ENCODE results near the gene LILRB5. TPM values are rescaled to one million over a fixed set of nuclear protein-coding genes. Genes with fewer than 3 reads are reported as not detected.
A peak's percentile ranks its signal among the peaks of the same experiment; 100 is the strongest.
"Not testable (repeated sequence)": the region's sequence is repeated elsewhere in the genome, so short reads cannot be mapped to it uniquely, and the experiment has no call there.

Gene LILRB5
- total RNA-seq, 2 donors from 2014 or later = 3.1 to 6.6 TPM

GRCh38 chr19:54282686-54283470 is 25.8 kb upstream of the LILRB5 start:
- Histone ChIP-seq H3K27ac (peak overlapping the region in 1 of 4 donors; percentile 6), H3K4me1 (no peaks in the 10 kb centered on the region), H3K36me3 (replicated peaks in 1 of 2; ENCODE audit: insufficient read depth in 1 of 2, low read depth in 2 of 2) (no peaks in the 10 kb centered on the region), H3K27me3 (peaks cover 0 to 5% of the 10 kb centered on the region in 2 donors), H3K4me3 (no peak overlapping the region), H3K9me3 (no peaks in the 10 kb centered on the region)
- DNase-seq (no peak), ATAC-seq (no peak)
- intact Hi-C loops (cut with DNase I) = no loop called here
- WGBS, 2 donors = 42 to 48% methylated on average over 9 of the region's 9 CpGs
- TF ChIP-seq POLR2A (IDR thresholded peaks at IDR 0.05) (no peak), CTCF (IDR thresholded peaks at IDR 0.05) (no peak)

- not testable (repeated sequence) for ATAC-seq; H3K27me3 ChIP-seq; DNase-seq; H3K4me1 ChIP-seq; H3K27ac ChIP-seq; H3K4me3 ChIP-seq; H3K36me3 ChIP-seq (replicated peaks in 1 of 2; ENCODE audit: insufficient read depth in 1 of 2, low read depth in 2 of 2); H3K9me3 ChIP-seq
- 57 to 67% methylated on average over 4 to 5 of the region's 5 CpGs for WGBS, 2 donors
- intact Hi-C loops (cut with DNase I) = loop anchor here (2.0 kb wide), 1 partner anchor 305 kb away; no protein-coding TSS in a partner anchor
These were observed 24.6 kb upstream of the LILRB5 start for GRCh38 chr19:54281729-54282075.

GRCh38 chr19:54281007-54281728 is 24.1 kb upstream of the LILRB5 start, which contains the start of gene LILRB2:
Gene LILRB2 (minus strand): TSS chr19:54281110. CDS start chr19:54280496, 614 bp downstream.
- intact Hi-C loops (cut with DNase I) = loop anchor here (2.0 kb wide), 1 partner anchor 306 kb away; no protein-coding TSS in a partner anchor
- Histone ChIP-seq H3K9me3 (no peaks in the 10 kb centered on the region), H3K27me3 (peaks cover 0 to 5% of the 10 kb centered on the region in 2 donors), H3K4me1 (no peaks in the 10 kb centered on the region), H3K4me3 (no peak within 1 kb of the TSS), H3K27ac (peak within 1 kb of the TSS in 1 of 4 donors; percentile 62), H3K36me3 (replicated peaks in 1 of 2; ENCODE audit: insufficient read depth in 1 of 2, low read depth in 2 of 2) (no peaks in the 10 kb centered on the region)
- 39 to 46% methylated on average over 12 of the region's 12 CpGs for WGBS, 2 donors
- no peak for TF ChIP-seq POLR2A (IDR thresholded peaks at IDR 0.05)
- TF ChIP-seq CTCF (IDR thresholded peaks at IDR 0.05) = no peak
- ATAC-seq (no peak), DNase-seq (peak in 1 of 4 donors; percentile 24)

GRCh38 chr19:54280441-54280840 is 23.4 kb upstream of the LILRB5 start:
- H3K4me3 ChIP-seq; ATAC-seq; H3K27me3 ChIP-seq; H3K9me3 ChIP-seq; H3K36me3 ChIP-seq (replicated peaks in 1 of 2; ENCODE audit: insufficient read depth in 1 of 2, low read depth in 2 of 2); H3K4me1 ChIP-seq: not testable (repeated sequence)
- peak overlapping the region in 1 of 4 donors; percentile 62 for H3K27ac ChIP-seq
- intact Hi-C loops (cut with DNase I) = loop anchor here (2.0 kb wide), 1 partner anchor 306 kb away; no protein-coding TSS in a partner anchor
- peak in 1 of 4 donors; percentile 53 for DNase-seq
- WGBS, 2 donors = 38 to 41% methylated on average over 8 to 10 of the region's 10 CpGs

- not testable (repeated sequence) for ATAC-seq; DNase-seq; H3K4me3 ChIP-seq; H3K4me1 ChIP-seq; H3K9me3 ChIP-seq; H3K27me3 ChIP-seq; H3K36me3 ChIP-seq (replicated peaks in 1 of 2; ENCODE audit: insufficient read depth in 1 of 2, low read depth in 2 of 2)
- intact Hi-C loops (cut with DNase I) = loop anchor here (2.0 kb wide), 1 partner anchor 307 kb away; no protein-coding TSS in a partner anchor
- WGBS, 2 donors = 16% methylated on average over 4 of the region's 4 CpGs; no CpG with 5 or more reads in 1 of the 2 donors
- peak overlapping the region in 1 of 4 donors; percentile 62 for H3K27ac ChIP-seq
These were observed 23.0 kb upstream of the LILRB5 start for GRCh38 chr19:54280025-54280424.

GRCh38 chr19:54279406-54279962 is 22.4 kb upstream of the LILRB5 start:
- no peak for ATAC-seq
- H3K27me3 ChIP-seq = peaks cover 0 to 5% of the 10 kb centered on the region in 2 donors
- no peak for DNase-seq
- intact Hi-C loops (cut with DNase I) = no loop called here
- TF ChIP-seq POLR2A (IDR thresholded peaks at IDR 0.05) (no peak), CTCF (IDR thresholded peaks at IDR 0.05) (no peak)
- no peaks in the 10 kb centered on the region for H3K4me1 ChIP-seq
- no peak overlapping the region for H3K27ac ChIP-seq
- no peak overlapping the region for H3K4me3 ChIP-seq
- WGBS, 2 donors = 49 to 60% methylated on average over 7 to 16 of the region's 18 CpGs
- H3K9me3 ChIP-seq = no peaks in the 10 kb centered on the region
- no peaks in the 10 kb centered on the region for H3K36me3 ChIP-seq (replicated peaks in 1 of 2; ENCODE audit: insufficient read depth in 1 of 2, low read depth in 2 of 2)

- H3K4me3 ChIP-seq; DNase-seq; intact Hi-C loops (cut with DNase I); H3K36me3 ChIP-seq (replicated peaks in 1 of 2; ENCODE audit: insufficient read depth in 1 of 2, low read depth in 2 of 2); H3K9me3 ChIP-seq; H3K27me3 ChIP-seq; H3K27ac ChIP-seq; H3K4me1 ChIP-seq; ATAC-seq: not testable (repeated sequence)
- 29 to 45% methylated on average over 1 to 14 of the region's 15 CpGs for WGBS, 2 donors
These were observed 21.6 kb upstream of the LILRB5 start for GRCh38 chr19:54278571-54279195.

GRCh38 chr19:54278056-54278455 is 21.0 kb upstream of the LILRB5 start:
- H3K9me3 ChIP-seq; intact Hi-C loops (cut with DNase I); H3K36me3 ChIP-seq (replicated peaks in 1 of 2; ENCODE audit: insufficient read depth in 1 of 2, low read depth in 2 of 2); DNase-seq; H3K4me3 ChIP-seq; H3K27me3 ChIP-seq; H3K4me1 ChIP-seq; H3K27ac ChIP-seq; ATAC-seq: not testable (repeated sequence)
- WGBS, 2 donors = 38 to 62% methylated on average over 6 to 9 of the region's 13 CpGs

Measured in body of pancreas (tissue), 4 donors.